ENCODE measurements around the gene TCAIM. TPM values are rescaled to one million over a fixed set of nuclear protein-coding genes. Genes with fewer than 3 reads are reported as not detected.

TCAIM gene
- total and polyA plus RNA-seq, 10 of the 15 experiments (the other 5 are each of a cell fraction or from before 2014, with no cell fraction given), result 14.5 to 22.9 (median 17.8) TPM

GRCh38 chr3:44436181-44436580, 97.6 kb downstream of the TCAIM start:
- no peaks in the 10 kb centered on the region for H4K20me1 ChIP-seq (ENCODE audit: control insufficient read depth, insufficient read depth)
- H3K9ac ChIP-seq (ENCODE audit: control insufficient read depth, insufficient read depth, low read length), result no peak overlapping the region
- TF ChIP-seq CHD2 (IDR thresholded peaks at IDR 0.05; ENCODE audit: borderline replicate concordance, low read depth, low read length), result no peak
- no peak for TF ChIP-seq CBFB (IDR thresholded peaks at IDR 0.05; ENCODE audit: low read depth)
- TF ChIP-seq CREB1 (IDR thresholded peaks at IDR 0.05; ENCODE audit: low read depth), result no peak
- no peak for TF ChIP-seq ATF2 (IDR thresholded peaks at IDR 0.05; ENCODE audit: low read length)
- TF ChIP-seq TARDBP (IDR thresholded peaks at IDR 0.05; ENCODE audit: borderline replicate concordance), result no peak
- no peak for TF ChIP-seq ASH2L (IDR thresholded peaks at IDR 0.05; ENCODE audit: borderline replicate concordance, low read depth)
- TF ChIP-seq CBX3 (IDR thresholded peaks at IDR 0.05; ENCODE audit: borderline replicate concordance, low read depth), result no peak
- no peak for TF ChIP-seq SUZ12 (IDR thresholded peaks at IDR 0.05; ENCODE audit: unreplicated experiment)
- TF ChIP-seq DPF2 (IDR thresholded peaks at IDR 0.05), result no peak
- TF ChIP-seq MXI1 (IDR thresholded peaks at IDR 0.05; ENCODE audit: low read depth, low read length), result no peak
- TF ChIP-seq USF1 (IDR thresholded peaks at IDR 0.05; ENCODE audit: borderline replicate concordance, extremely low read length, insufficient read depth, low read depth, low read length), result no peak
- no peak for TF ChIP-seq RBBP5 (conservative IDR thresholded peaks at IDR 0.05)
- no peak for TF ChIP-seq HDAC2 (IDR thresholded peaks at IDR 0.05)
- TF ChIP-seq BACH1 (IDR thresholded peaks at IDR 0.05; ENCODE audit: borderline replicate concordance), result no peak
- no peak for TF ChIP-seq NRF1 (conservative IDR thresholded peaks at IDR 0.05; ENCODE audit: low read depth, low read length)
- ChIA-PET POLR2A (no interaction called here), CTCF (no interaction called here), RAD21 (ENCODE audit: unreplicated experiment) (no interaction called here), SMC1A (ENCODE audit: uncharacterized antibody, unreplicated experiment) (no interaction called here)
- no peak for DNase-seq (ENCODE audit: low read depth, low spot score)
- no peak overlapping the region for H2AFZ ChIP-seq (ENCODE audit: control insufficient read depth, low read depth, low read length)
- H3K36me3 ChIP-seq (ENCODE audit: control insufficient read depth in 2 of 2, insufficient read depth in 2 of 2, low read length in 1 of 2), result no peaks in the 10 kb centered on the region
- H3K9me3 ChIP-seq (replicated peaks; ENCODE audit: control insufficient read depth, insufficient read depth, low read length), result no peaks in the 10 kb centered on the region
- no TSS peak for BruUV-seq (replicated peaks)
- H3K4me2 ChIP-seq (ENCODE audit: control insufficient read depth, insufficient read depth), result no peak overlapping the region
- H3K4me3 ChIP-seq, result no peak overlapping the region
- no peaks in the 10 kb centered on the region for H3K79me2 ChIP-seq (ENCODE audit: control insufficient read depth, insufficient read depth, low read length)
- H3K4me1 ChIP-seq (ENCODE audit: control insufficient read depth, insufficient read depth, low read length), result peaks cover 17% of the 10 kb centered on the region
- no peaks in the 10 kb centered on the region for H3K27me3 ChIP-seq (replicated peaks in 1 of 2; ENCODE audit: control insufficient read depth in 2 of 2, insufficient read depth in 2 of 2, low read length in 1 of 2)
- ATAC-seq, result no peak
- intact Hi-C loops (cut with micrococcal nuclease; ENCODE audit: unreplicated experiment) (no loop called here), in situ Hi-C loops (cut with MboI) (no loop called here)
- WGBS (ENCODE audit: insufficient coverage, insufficient replicate concordance, low lambda C conversion rate, missing lambda C conversion rate), result 100% methylated on average over 1 of the region's 1 CpG
- no peak for FAIRE-seq
- no peak overlapping the region for H3K27ac ChIP-seq (ENCODE audit: control insufficient read depth, insufficient read depth)

Data from GM12878 (cell line).